Cardiac fibroblast (primary cell): ENCODE results near the gene SUPT3H.

Experiments used
- DNase-seq, 2 donors: peaks; one replicate each; pipeline versions ENCODE4 v3.0.0 to v3.0.0-alpha.2; 2010; ENCODE audit warnings: low read depth in 2 of 2
- H3K4me3 ChIP-seq, 2 donors: replicated peaks in 1 of 2; 1 replicate in 1 of 2; 2 replicates in 1 of 2; pipeline ENCODE4 v1.5.1; 2011; ENCODE audit warnings: low read depth in 2 of 2, low read length in 2 of 2, mild to moderate bottlenecking in 2 of 2, moderate library complexity in 1 of 2
- CTCF ChIP-seq: IDR thresholded peaks from one replicate; pipeline ENCODE4 v1.5.1; 2011; ENCODE audit warnings: low read depth, mild to moderate bottlenecking, low read length, inconsistent platforms

The SUPT3H gene

GRCh38 chr6:45421709-45422502 is 44.2 kb upstream of the SUPT3H start:
- peak; percentile 79 to 84 for DNase-seq
- peak overlapping the region; percentile 86 to 95 for H3K4me3 ChIP-seq

GRCh38 chr6:45420909-45421708 is 43.4 kb upstream of the SUPT3H start:
- peak overlapping the region; percentile 63 to 86 for H3K4me3 ChIP-seq
- no peak for TF ChIP-seq CTCF
- DNase-seq = peak in 1 of 2 donors; percentile 59

More at GRCh38 chr6:45421709-45422502, 44.2 kb upstream of the SUPT3H start:
- TF ChIP-seq CTCF = peak; percentile 30

- peak; percentile 66 to 72 for DNase-seq
- H3K4me3 ChIP-seq = peak overlapping the region; percentile 63 to 86
- TF ChIP-seq CTCF = no peak
These were observed 42.6 kb upstream of the SUPT3H start for GRCh38 chr6:45420083-45420908.

GRCh38 chr6:45419571-45420082 is 41.9 kb upstream of the SUPT3H start:
- peak; percentile 63 to 72 for DNase-seq
- H3K4me3 ChIP-seq = peak overlapping the region; percentile 63 to 86
- TF ChIP-seq CTCF = peak; percentile 31

- DNase-seq = no peak
- no peak overlapping the region for H3K4me3 ChIP-seq
- no peak for TF ChIP-seq CTCF
These were observed 39.7 kb upstream of the SUPT3H start for GRCh38 chr6:45417436-45417835.

- no peak for TF ChIP-seq CTCF
- peak in 1 of 2 donors; percentile 32 for DNase-seq
These were observed 39.0 kb upstream of the SUPT3H start for GRCh38 chr6:45416700-45417099.

More at GRCh38 chr6:45416700-45417099, 39.0 kb upstream of the SUPT3H start:
- H3K4me3 ChIP-seq = no peak overlapping the region
